ENCODE measurements around the gene UBIAD1. TPM values are rescaled to one million over a fixed set of nuclear protein-coding genes. Genes with fewer than 3 reads are reported as not detected.

Gene UBIAD1
- total and polyA plus RNA-seq, 2 experiments from 2014 or later = 13.7 to 31.6 TPM

DNA sequence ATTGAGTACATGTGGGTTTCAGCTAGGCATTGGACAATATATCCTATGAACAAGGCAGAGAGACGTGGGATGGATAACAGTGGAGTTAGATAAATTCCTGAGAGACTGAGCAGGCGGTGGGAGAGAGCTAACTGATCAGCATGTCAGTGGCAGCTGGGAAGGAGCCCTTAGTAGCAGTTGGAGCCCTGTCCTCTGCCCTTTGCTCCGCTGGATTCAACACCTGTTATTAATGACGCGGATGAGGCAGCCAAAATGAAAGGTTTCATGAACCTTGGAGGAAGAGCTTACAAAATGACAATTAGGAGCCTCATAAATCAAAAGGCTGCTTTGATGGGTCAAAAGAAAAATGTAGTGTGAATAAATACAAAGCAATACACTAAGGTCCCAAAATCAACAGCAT, 16.1 kb downstream of the UBIAD1 start:
- ATAC-seq = no peak
- peaks cover 42% of the 10 kb centered on the region for H3K4me1 Mint-ChIP-seq

More for the DNA sequence above, 16.1 kb downstream of the UBIAD1 start:
- H3K9me3 Mint-ChIP-seq = no peaks in the 10 kb centered on the region
- no peak for TF ChIP-seq EZH2phosphoT487 (IDR thresholded peaks at IDR 0.05; ENCODE audit: unreplicated experiment)
- TF ChIP-seq EZH2 (IDR thresholded peaks at IDR 0.05; ENCODE audit: low read depth, unreplicated experiment) = no peak
- TF ChIP-seq, protein P1, sequence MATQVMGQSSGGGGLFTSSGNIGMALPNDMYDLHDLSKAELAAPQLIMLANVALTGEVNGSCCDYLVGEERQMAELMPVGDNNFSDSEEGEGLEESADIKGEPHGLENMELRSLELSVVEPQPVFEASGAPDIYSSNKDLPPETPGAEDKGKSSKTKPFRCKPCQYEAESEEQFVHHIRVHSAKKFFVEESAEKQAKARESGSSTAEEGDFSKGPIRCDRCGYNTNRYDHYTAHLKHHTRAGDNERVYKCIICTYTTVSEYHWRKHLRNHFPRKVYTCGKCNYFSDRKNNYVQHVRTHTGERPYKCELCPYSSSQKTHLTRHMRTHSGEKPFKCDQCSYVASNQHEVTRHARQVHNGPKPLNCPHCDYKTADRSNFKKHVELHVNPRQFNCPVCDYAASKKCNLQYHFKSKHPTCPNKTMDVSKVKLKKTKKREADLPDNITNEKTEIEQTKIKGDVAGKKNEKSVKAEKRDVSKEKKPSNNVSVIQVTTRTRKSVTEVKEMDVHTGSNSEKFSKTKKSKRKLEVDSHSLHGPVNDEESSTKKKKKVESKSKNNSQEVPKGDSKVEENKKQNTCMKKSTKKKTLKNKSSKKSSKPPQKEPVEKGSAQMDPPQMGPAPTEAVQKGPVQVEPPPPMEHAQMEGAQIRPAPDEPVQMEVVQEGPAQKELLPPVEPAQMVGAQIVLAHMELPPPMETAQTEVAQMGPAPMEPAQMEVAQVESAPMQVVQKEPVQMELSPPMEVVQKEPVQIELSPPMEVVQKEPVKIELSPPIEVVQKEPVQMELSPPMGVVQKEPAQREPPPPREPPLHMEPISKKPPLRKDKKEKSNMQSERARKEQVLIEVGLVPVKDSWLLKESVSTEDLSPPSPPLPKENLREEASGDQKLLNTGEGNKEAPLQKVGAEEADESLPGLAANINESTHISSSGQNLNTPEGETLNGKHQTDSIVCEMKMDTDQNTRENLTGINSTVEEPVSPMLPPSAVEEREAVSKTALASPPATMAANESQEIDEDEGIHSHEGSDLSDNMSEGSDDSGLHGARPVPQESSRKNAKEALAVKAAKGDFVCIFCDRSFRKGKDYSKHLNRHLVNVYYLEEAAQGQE (IDR thresholded peaks at IDR 0.05; ENCODE audit: unreplicated experiment) = no peak
- TF ChIP-seq, protein P2, sequence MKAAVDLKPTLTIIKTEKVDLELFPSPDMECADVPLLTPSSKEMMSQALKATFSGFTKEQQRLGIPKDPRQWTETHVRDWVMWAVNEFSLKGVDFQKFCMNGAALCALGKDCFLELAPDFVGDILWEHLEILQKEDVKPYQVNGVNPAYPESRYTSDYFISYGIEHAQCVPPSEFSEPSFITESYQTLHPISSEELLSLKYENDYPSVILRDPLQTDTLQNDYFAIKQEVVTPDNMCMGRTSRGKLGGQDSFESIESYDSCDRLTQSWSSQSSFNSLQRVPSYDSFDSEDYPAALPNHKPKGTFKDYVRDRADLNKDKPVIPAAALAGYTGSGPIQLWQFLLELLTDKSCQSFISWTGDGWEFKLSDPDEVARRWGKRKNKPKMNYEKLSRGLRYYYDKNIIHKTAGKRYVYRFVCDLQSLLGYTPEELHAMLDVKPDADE (IDR thresholded peaks at IDR 0.05) = no peak
- TF ChIP-seq CREB1 (CRISPR knock-in tag; IDR thresholded peaks at IDR 0.05; ENCODE audit: low read depth) = no peak
- no peak for TF ChIP-seq ZNF331 (CRISPR knock-in tag; IDR thresholded peaks at IDR 0.05; ENCODE audit: low read depth)
- no peak for TF ChIP-seq ZNF114 (CRISPR knock-in tag; IDR thresholded peaks at IDR 0.05)
- TF ChIP-seq, protein P3, sequence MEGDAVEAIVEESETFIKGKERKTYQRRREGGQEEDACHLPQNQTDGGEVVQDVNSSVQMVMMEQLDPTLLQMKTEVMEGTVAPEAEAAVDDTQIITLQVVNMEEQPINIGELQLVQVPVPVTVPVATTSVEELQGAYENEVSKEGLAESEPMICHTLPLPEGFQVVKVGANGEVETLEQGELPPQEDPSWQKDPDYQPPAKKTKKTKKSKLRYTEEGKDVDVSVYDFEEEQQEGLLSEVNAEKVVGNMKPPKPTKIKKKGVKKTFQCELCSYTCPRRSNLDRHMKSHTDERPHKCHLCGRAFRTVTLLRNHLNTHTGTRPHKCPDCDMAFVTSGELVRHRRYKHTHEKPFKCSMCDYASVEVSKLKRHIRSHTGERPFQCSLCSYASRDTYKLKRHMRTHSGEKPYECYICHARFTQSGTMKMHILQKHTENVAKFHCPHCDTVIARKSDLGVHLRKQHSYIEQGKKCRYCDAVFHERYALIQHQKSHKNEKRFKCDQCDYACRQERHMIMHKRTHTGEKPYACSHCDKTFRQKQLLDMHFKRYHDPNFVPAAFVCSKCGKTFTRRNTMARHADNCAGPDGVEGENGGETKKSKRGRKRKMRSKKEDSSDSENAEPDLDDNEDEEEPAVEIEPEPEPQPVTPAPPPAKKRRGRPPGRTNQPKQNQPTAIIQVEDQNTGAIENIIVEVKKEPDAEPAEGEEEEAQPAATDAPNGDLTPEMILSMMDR (conservative IDR thresholded peaks at IDR 0.05; ENCODE audit: low read depth in 2 of 2) = no peak
- TF ChIP-seq POLR2AphosphoS5 (IDR thresholded peaks at IDR 0.05; ENCODE audit: low read depth) = no peak
- no peak for TF ChIP-seq NANOG (IDR thresholded peaks at IDR 0.05; ENCODE audit: borderline replicate concordance)
- TF ChIP-seq STAT1 (IDR thresholded peaks at IDR 0.05; ENCODE audit: unreplicated experiment) = no peak
- H3K27me3 Mint-ChIP-seq (ENCODE audit: insufficient read depth, low read depth, poor library complexity) = peaks cover 2% of the 10 kb centered on the region
- Histone ChIP-seq H3K4me3 (no peak overlapping the region), H4K20me1 (replicated peaks; ENCODE audit: insufficient read depth) (no peaks in the 10 kb centered on the region; the same call in 1 of the 2 replicates), H3K4me1 (ENCODE audit: insufficient read depth) (peaks cover 39% of the 10 kb centered on the region), H3K36me3 (ENCODE audit: insufficient read depth) (no peaks in the 10 kb centered on the region), H3K4me2 (no peak overlapping the region), H3K27ac (ENCODE audit: low read depth) (0 out of 2 replicates have a peak overlapping the region, but pooled peaks have one; percentile 39), H3F3A (replicated peaks; ENCODE audit: low read depth) (peaks cover 22% of the 10 kb centered on the region), H2AFZ (no peak overlapping the region), H3K79me2 (replicated peaks; ENCODE audit: insufficient read depth) (peaks cover 32% of the 10 kb centered on the region), H3K27me3 (ENCODE audit: insufficient read depth) (no peaks in the 10 kb centered on the region), H3K9me2 (ENCODE audit: insufficient read depth) (no peaks in the 10 kb centered on the region)
- H3K36me3 Mint-ChIP-seq (ENCODE audit: low read depth) = peaks cover 42% of the 10 kb centered on the region
- H3K4me3 Mint-ChIP-seq = no peak overlapping the region
- peak overlapping the region; percentile 0; the same call in 1 of the 2 replicates for H3K27ac Mint-ChIP-seq
- no peak for DNase-seq (ENCODE audit: low spot score)
